ENCODE measurements around the gene PYDC2.

The PYDC2 gene

DNA sequence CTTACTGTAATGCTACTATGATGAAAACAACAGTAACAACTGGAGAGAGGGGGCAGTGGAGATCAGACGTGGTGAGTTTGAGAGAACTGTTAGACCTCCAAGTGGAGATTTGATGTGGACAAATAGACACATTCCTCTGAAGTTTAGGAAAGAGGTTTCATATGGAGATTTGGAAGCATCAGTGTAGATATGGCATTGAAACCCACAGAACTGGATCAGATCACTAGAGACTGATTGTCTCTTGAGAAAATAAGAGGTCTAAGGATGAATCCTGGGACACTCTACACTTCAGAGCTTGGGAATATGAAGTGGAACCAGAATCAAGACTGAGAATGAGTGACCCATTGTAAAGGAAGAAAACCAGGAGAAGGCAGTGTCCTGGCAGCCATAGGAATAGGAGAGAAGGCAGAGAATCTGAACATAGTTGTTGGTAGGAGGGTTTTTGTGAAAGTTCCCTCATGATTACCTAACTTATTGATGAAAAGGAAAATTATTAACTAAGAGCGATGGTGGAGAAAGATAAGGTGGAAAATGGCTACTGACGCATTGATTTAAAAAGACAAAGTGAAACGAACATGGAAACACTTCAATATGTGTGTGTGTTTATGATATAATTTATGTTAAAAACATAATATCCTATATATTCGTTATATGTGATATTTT lies 29.7 kb upstream of the PYDC2 start:
- H3K9me3 Mint-ChIP-seq = peaks cover 2% of the 10 kb centered on the region
- TF ChIP-seq, protein P1, sequence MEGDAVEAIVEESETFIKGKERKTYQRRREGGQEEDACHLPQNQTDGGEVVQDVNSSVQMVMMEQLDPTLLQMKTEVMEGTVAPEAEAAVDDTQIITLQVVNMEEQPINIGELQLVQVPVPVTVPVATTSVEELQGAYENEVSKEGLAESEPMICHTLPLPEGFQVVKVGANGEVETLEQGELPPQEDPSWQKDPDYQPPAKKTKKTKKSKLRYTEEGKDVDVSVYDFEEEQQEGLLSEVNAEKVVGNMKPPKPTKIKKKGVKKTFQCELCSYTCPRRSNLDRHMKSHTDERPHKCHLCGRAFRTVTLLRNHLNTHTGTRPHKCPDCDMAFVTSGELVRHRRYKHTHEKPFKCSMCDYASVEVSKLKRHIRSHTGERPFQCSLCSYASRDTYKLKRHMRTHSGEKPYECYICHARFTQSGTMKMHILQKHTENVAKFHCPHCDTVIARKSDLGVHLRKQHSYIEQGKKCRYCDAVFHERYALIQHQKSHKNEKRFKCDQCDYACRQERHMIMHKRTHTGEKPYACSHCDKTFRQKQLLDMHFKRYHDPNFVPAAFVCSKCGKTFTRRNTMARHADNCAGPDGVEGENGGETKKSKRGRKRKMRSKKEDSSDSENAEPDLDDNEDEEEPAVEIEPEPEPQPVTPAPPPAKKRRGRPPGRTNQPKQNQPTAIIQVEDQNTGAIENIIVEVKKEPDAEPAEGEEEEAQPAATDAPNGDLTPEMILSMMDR (IDR thresholded peaks at IDR 0.05; ENCODE audit: unreplicated experiment in 3 of 3) = no peak
- H3K36me3 Mint-ChIP-seq (ENCODE audit: low read depth) = no peaks in the 10 kb centered on the region
- H3K27me3 Mint-ChIP-seq (ENCODE audit: low read depth) = no peaks in the 10 kb centered on the region
- no peaks in the 10 kb centered on the region for H3K4me1 Mint-ChIP-seq
- no peak overlapping the region for H3K4me3 Mint-ChIP-seq
- no peak overlapping the region for H3K27ac Mint-ChIP-seq

DNA sequence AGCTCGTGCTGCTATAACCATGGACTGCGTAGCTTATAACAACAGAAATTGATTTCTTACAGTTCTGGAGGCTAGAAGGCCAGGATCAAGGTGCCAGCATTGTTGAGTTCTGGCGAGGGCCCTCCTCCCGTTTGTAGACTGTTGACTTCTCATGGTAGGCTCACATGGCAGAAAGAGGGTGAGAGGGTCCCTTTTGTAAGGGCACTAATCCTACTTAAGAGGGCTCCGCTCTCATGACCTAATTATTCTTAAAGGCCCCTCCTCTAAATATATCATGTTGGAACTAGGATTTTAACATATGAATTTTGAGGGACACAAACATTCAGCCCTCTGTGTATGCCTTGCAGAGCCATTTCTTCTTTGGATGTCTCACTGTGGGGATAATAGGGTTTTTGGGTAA lies 28.8 kb upstream of the PYDC2 start:
- Mint-ChIP-seq H3K4me1 (no peaks in the 10 kb centered on the region), H3K4me3 (no peak overlapping the region), H3K9me3 (peaks cover 2% of the 10 kb centered on the region), H3K27me3 (ENCODE audit: low read depth) (no peaks in the 10 kb centered on the region), H3K27ac (no peak overlapping the region), H3K36me3 (ENCODE audit: low read depth) (no peaks in the 10 kb centered on the region)
- TF ChIP-seq, protein P1 (IDR thresholded peaks at IDR 0.05; ENCODE audit: unreplicated experiment in 3 of 3) = no peak

DNA sequence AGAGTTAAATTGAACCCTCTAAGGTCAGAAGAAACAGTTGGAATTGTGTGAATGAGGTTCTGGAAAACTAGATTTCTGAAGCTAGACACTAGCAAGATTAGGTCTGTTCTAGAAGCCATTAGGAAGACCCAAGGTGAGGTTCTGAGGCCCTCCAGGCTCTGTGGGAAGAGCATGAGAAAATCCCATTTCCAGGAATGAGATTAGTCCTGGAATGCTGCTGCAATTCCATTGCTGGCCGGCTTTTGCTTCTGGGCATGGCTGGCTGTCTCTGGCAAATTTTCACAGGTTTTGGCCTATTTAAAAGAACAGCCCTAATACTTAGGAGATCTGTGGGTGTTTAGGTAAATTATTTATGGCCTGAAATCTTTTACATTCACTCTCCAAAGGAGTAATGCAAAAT lies 26.9 kb upstream of the PYDC2 start:
- TF ChIP-seq, protein P1 (IDR thresholded peaks at IDR 0.05; ENCODE audit: unreplicated experiment in 3 of 3) = no peak
- Mint-ChIP-seq H3K27me3 (ENCODE audit: low read depth) (no peaks in the 10 kb centered on the region), H3K27ac (no peak overlapping the region), H3K4me3 (no peak overlapping the region), H3K36me3 (ENCODE audit: low read depth) (no peaks in the 10 kb centered on the region), H3K4me1 (no peaks in the 10 kb centered on the region), H3K9me3 (peaks cover 2% of the 10 kb centered on the region)

DNA sequence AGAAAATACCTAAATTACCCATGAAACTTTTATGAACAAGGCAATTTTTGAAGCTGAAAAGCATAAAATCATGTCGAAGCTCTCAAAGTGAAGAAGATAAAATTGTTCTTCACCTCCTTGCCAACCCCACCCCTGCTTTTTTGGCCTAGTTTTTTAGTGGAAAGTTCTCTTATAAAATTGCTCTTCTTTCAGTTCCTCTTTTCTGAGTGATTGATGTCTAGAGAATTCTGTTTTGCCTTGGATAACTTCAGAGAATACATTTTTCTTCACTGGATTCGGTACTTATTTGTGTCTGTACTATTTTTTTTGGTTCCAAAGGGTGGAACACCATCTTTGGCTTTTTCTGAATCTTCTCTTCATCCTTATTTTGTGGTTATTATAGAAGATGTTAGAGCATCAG lies 25.0 kb upstream of the PYDC2 start:
- Mint-ChIP-seq H3K9me3 (peaks cover 2% of the 10 kb centered on the region), H3K4me1 (no peaks in the 10 kb centered on the region), H3K4me3 (no peak overlapping the region), H3K36me3 (ENCODE audit: low read depth) (no peaks in the 10 kb centered on the region), H3K27ac (no peak overlapping the region), H3K27me3 (ENCODE audit: low read depth) (no peaks in the 10 kb centered on the region)
- TF ChIP-seq, protein P1 (IDR thresholded peaks at IDR 0.05; ENCODE audit: unreplicated experiment in 3 of 3) = no peak

DNA sequence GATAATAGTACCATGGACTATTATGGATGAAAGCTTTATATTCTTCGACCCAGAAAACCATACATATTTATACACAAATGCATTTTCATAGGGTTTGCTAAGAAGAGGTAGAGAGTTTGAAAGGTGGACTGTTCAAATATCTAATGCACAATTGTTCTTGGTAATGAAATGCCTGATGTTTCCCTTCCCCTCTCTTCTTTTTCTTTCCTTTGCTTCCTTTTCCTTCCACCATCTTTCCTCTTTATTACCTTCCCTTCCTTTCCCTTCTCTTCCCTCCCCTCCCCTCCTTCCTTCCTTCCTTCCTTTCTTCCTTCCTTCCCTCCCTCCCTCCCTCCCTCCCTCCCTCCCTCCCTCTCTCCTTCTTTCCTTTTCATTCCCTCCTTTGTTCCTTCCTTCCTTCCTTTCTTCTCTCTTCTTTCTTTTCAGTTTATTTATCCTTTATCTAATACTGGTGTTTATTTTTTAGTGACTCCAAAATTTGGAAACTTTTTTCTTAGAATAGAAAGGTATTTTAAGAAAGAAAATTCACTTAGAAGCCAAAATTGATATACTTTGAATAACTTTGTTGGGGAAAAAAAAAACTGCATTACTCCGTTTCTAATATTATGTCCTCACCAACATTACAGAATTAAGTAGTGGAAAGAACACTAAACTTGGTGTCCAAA lies 22.7 kb upstream of the PYDC2 start:
- H3K4me1 Mint-ChIP-seq = no peaks in the 10 kb centered on the region
- no peak overlapping the region for H3K27ac Mint-ChIP-seq
- TF ChIP-seq, protein P1 (IDR thresholded peaks at IDR 0.05; ENCODE audit: unreplicated experiment in 3 of 3) = no peak
- no peaks in the 10 kb centered on the region for H3K9me3 Mint-ChIP-seq
- H3K4me3 Mint-ChIP-seq = no peak overlapping the region
- no peaks in the 10 kb centered on the region for H3K36me3 Mint-ChIP-seq (ENCODE audit: low read depth)
- H3K27me3 Mint-ChIP-seq (ENCODE audit: low read depth) = no peaks in the 10 kb centered on the region

DNA sequence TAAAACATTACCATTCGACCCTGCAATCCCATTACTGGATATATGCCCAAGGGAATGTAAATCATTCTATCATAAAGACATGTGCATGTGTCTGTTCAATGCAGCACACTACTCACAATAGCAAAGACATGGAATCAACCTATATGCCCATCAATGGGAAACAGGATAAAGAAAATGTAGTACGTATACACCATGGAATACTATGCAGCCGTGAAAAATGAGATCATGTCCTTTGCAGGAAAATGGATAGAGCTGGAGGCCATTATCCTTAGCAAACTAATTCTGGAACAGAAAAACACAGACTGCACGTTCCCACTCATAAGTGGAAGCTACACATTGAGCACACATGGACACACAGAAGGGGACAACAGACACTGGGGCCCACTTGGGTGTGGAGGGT lies 20.4 kb upstream of the PYDC2 start:
- Mint-ChIP-seq H3K4me1 (no peaks in the 10 kb centered on the region), H3K27me3 (ENCODE audit: low read depth) (no peaks in the 10 kb centered on the region), H3K4me3 (no peak overlapping the region), H3K27ac (no peak overlapping the region), H3K9me3 (no peaks in the 10 kb centered on the region), H3K36me3 (ENCODE audit: low read depth) (no peaks in the 10 kb centered on the region)
- TF ChIP-seq, protein P1 (IDR thresholded peaks at IDR 0.05; ENCODE audit: unreplicated experiment in 3 of 3) = no peak
